Globus pallidus (tissue), 1 donor: ENCODE results near the gene OXCT2.
"Not testable (repeated sequence)": the region's sequence is repeated elsewhere in the genome, so short reads cannot be mapped to it uniquely, and the experiment has no call there.

Source experiments
- DNase-seq: peaks from one replicate; pipeline ENCODE4 v3.0.0-alpha.2; 2015; ENCODE audit warnings: low spot score

OXCT2 gene

GRCh38 chr1:39771022-39771532 lies at the start of gene OXCT2:
Gene OXCT2 (minus strand): TSS chr1:39771348. CDS start chr1:39771255, 93 bp downstream.
- not testable (repeated sequence) for DNase-seq

- no peak for DNase-seq
These were observed 48.1 kb upstream of the OXCT2 start for GRCh38 chr1:39819091-39819812.

- no peak for DNase-seq
These were observed 47.3 kb upstream of the OXCT2 start for GRCh38 chr1:39818482-39818881.

GRCh38 chr1:39817091-39817932 lies 46.2 kb upstream of the OXCT2 start:
- peak; percentile 26 for DNase-seq

- DNase-seq: peak; percentile 44
These were observed 45.4 kb upstream of the OXCT2 start for GRCh38 chr1:39816415-39817090.

- no peak for DNase-seq
These were observed 41.8 kb upstream of the OXCT2 start for GRCh38 chr1:39812913-39813312.

- no peak for DNase-seq
These were observed 37.8 kb upstream of the OXCT2 start for GRCh38 chr1:39808784-39809517.

GRCh38 chr1:39805385-39805784 lies 34.2 kb upstream of the OXCT2 start:
- no peak for DNase-seq

GRCh38 chr1:39802496-39803260 lies 31.5 kb upstream of the OXCT2 start:
- DNase-seq: no peak

- DNase-seq: no peak
These were observed 29.3 kb upstream of the OXCT2 start for GRCh38 chr1:39800471-39800835.

- peak; percentile 44 for DNase-seq
These were observed 28.8 kb upstream of the OXCT2 start for GRCh38 chr1:39799770-39800470.

GRCh38 chr1:39798859-39799769 lies 28.0 kb upstream of the OXCT2 start:
- DNase-seq: peak; percentile 40

- no peak for DNase-seq
These were observed 24.5 kb upstream of the OXCT2 start for GRCh38 chr1:39795651-39796050.

GRCh38 chr1:39791838-39792237 lies 20.7 kb upstream of the OXCT2 start:
- no peak for DNase-seq

- DNase-seq: no peak
These were observed 18.5 kb upstream of the OXCT2 start for GRCh38 chr1:39789571-39790110.

- peak; percentile 52 for DNase-seq
These were observed 17.8 kb upstream of the OXCT2 start, which contains the start of gene BMP8B for GRCh38 chr1:39788758-39789570. Gene BMP8B (minus strand): TSS chr1:39788865. CDS start chr1:39788485, 380 bp downstream.

- no peak for DNase-seq
These were observed 17.2 kb upstream of the OXCT2 start for GRCh38 chr1:39788426-39788757.

- DNase-seq: not testable (repeated sequence)
These were observed 16.8 kb upstream of the OXCT2 start for GRCh38 chr1:39787964-39788363.
